SU-DHL-6 (cell line): ENCODE results near the gene PODXL2.

ENCODE experiments used
- EZH2phosphoT487 ChIP-seq: fragments of 200-600 bp; sonication (generic), shearing (Covaris generic); conservative IDR thresholded peaks from 2 replicates; pipeline ENCODE4 v1.6.1; 2018; ENCODE audit warnings: mild to moderate bottlenecking, antibody characterized with exemption, low read length, moderate library complexity, mixed read lengths
- TF ChIP-seq, protein P1 (sequence below): fragments of 200-600 bp; sonication (generic); IDR thresholded peaks from one replicate; pipeline ENCODE4 v1.5.1; 2017; ENCODE audit warnings: antibody characterized with exemption, mild to moderate bottlenecking, low read length, moderate library complexity; ENCODE audit not compliant: insufficient read depth, poor library complexity, severe bottlenecking

DNA sequence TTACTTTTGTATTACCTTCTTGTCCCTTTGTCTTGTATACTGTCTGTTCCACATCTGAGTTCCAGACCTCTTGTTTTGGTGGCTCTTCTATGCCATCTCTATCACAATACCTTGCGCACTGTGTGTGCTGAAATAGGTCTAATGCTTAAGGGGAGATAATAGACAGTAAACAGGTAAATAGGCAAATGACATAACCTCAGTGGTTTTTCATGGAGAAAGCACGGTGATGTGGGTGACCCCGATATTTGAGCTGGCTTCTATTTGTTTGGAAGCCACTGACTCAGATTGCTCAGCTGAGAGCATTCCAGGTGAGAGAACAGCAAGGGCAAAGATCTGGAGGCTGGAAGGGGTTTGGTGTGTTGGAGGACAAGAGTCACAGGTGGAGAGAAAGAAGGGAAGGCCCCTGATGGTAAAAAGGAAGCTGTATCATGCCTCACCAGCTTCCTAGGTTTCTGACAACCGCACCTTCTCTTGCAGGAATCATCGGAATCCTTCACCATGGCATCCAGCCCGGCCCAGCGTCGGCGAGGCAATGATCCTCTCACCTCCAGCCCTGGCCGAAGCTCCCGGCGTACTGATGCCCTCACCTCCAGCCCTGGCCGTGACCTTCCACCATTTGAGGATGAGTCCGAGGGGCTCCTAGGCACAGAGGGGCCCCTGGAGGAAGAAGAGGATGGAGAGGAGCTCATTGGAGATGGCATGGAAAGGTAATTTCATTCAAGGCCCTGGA, 30.0 kb upstream of the PODXL2 start:
- no peak for TF ChIP-seq EZH2phosphoT487
- TF ChIP-seq, protein P1, sequence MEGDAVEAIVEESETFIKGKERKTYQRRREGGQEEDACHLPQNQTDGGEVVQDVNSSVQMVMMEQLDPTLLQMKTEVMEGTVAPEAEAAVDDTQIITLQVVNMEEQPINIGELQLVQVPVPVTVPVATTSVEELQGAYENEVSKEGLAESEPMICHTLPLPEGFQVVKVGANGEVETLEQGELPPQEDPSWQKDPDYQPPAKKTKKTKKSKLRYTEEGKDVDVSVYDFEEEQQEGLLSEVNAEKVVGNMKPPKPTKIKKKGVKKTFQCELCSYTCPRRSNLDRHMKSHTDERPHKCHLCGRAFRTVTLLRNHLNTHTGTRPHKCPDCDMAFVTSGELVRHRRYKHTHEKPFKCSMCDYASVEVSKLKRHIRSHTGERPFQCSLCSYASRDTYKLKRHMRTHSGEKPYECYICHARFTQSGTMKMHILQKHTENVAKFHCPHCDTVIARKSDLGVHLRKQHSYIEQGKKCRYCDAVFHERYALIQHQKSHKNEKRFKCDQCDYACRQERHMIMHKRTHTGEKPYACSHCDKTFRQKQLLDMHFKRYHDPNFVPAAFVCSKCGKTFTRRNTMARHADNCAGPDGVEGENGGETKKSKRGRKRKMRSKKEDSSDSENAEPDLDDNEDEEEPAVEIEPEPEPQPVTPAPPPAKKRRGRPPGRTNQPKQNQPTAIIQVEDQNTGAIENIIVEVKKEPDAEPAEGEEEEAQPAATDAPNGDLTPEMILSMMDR, result no peak
